HepG2 (cell line): ENCODE data around the gene ABCG1. TPM values are rescaled to one million over a fixed set of nuclear protein-coding genes. Genes with fewer than 3 reads are reported as not detected.

ENCODE experiments used
- ATAC-seq: fragments of 200-7000 bp; cut with Tn5 transposase; 3 replicates; pipeline ENCODE4 v1.9.1; 2020; ENCODE audit warnings: mild to moderate bottlenecking, moderate library complexity
- BruUV-seq: library from RNA; stranded (reverse); fragments of 400-500 nt; replicated peaks from 2 replicates; lab custom pipeline; 2021; lab: Mats Ljungman, UMichigan
- CTCF ChIA-PET: fragments of 300-600 bp; formaldehyde crosslinking; extraction: SDS; loops from one replicate; lab custom pipeline; 2021; ENCODE audit warnings: low total read pairs, inconsistent platforms, low intra/inter-chr PET ratio; lab: Yijun Ruan, JAX
- POLR2A ChIA-PET: fragments of 350-600 bp; sonication (Branson Sonifier 250); formaldehyde crosslinking; loops from one replicate; lab custom pipeline; 2020; ENCODE audit warnings: antibody characterized with exemption, inconsistent platforms; lab: Yijun Ruan, JAX
- DNase-seq: peaks from one replicate; pipeline ENCODE4 v3.0.0-alpha.2; 2015; ENCODE audit warnings: low spot score
- FAIRE-seq: peaks from 3 replicates; lab custom pipeline; 2011; peaks lifted over from hg19 to GRCh38; lab: Jason Lieb, UNC
- H2AFZ ChIP-seq: one replicate; pipeline ENCODE4 v1.6.1; 2011; ENCODE audit warnings: low read length, inconsistent platforms
- H3K27ac ChIP-seq: fragments of 300-600 bp; 3 replicates; pipeline ENCODE4 v1.8.0; 2011; ENCODE audit warnings: mixed run types, mild to moderate bottlenecking, mixed read lengths, low read length, inconsistent platforms; ENCODE audit not compliant: insufficient read depth; ENCODE audit errors: extremely low read length
- H3K27me3 ChIP-seq, 2 experiments: fragments of 200-600 bp in 1 of 2; 2 replicates in 1 of 2; 3 replicates in 1 of 2; pipeline versions ENCODE4 v1.6.0 to v1.8.0; 2011; ENCODE audit warnings: low read length in 2 of 2, mild to moderate bottlenecking in 2 of 2, moderate library complexity in 2 of 2, inconsistent platforms in 1 of 2; ENCODE audit not compliant: insufficient read depth in 2 of 2, control insufficient read depth in 1 of 2
- H3K36me3 ChIP-seq, 2 experiments: fragments of 200-600 bp in 1 of 2; replicated peaks in 1 of 2; 2 replicates in 1 of 2; 3 replicates in 1 of 2; pipeline versions ENCODE4 v1.5.1 to v1.8.0; 2011; ENCODE audit warnings: low read length in 2 of 2, inconsistent platforms in 1 of 2; ENCODE audit not compliant: insufficient read depth in 2 of 2, control insufficient read depth in 1 of 2
- H3K4me1 ChIP-seq: 2 replicates; pipeline ENCODE4 v1.5.1; 2012; ENCODE audit warnings: low read length, inconsistent platforms; ENCODE audit not compliant: insufficient read depth
- H3K4me2 ChIP-seq: 2 replicates; pipeline ENCODE4 v1.6.0; 2011; ENCODE audit warnings: low read depth, low read length, inconsistent platforms
- H3K4me3 ChIP-seq, 3 experiments: fragments of 200-600 bp in 1 of 3; sonication (generic), shearing (Covaris generic) in 1 of 3; replicated peaks in 1 of 3; 2 replicates each; pipeline ENCODE4 v1.5.1; 2011 to 2016; ENCODE audit warnings: low read length in 3 of 3, inconsistent platforms in 2 of 3, low read depth in 2 of 3, mild to moderate bottlenecking in 2 of 3, control low read depth in 1 of 3, mixed read lengths in 1 of 3; ENCODE audit not compliant: insufficient read depth in 1 of 3
- H3K79me2 ChIP-seq: one replicate; pipeline ENCODE4 v1.6.1; 2011; ENCODE audit warnings: low read length, inconsistent platforms; ENCODE audit not compliant: insufficient read depth
- H3K9ac ChIP-seq: 2 replicates; pipeline ENCODE4 v1.6.0; 2011; ENCODE audit warnings: mild to moderate bottlenecking, low read depth, low read length, inconsistent platforms; ENCODE audit not compliant: insufficient read depth
- H3K9me3 ChIP-seq: 2 replicates; pipeline ENCODE4 v1.5.1; 2012; ENCODE audit warnings: mild to moderate bottlenecking, low read length
- H4K20me1 ChIP-seq: 2 replicates; pipeline ENCODE4 v1.6.0; 2011; ENCODE audit warnings: inconsistent platforms, mild to moderate bottlenecking, low read length, moderate library complexity; ENCODE audit not compliant: insufficient read depth
- NR2F1 ChIP-seq, 2 experiments: fragments of 450-650 bp in 1 of 2; formaldehyde crosslinking in 1 of 2; IDR thresholded peaks; 2 replicates each; pipeline versions ENCODE4 v1.5.0 to v1.6.1; 2016 to 2020; ENCODE audit warnings: mild to moderate bottlenecking in 1 of 2, missing compliant biosample characterization in 1 of 2, missing genetic modification reagents in 1 of 2, moderate library complexity in 1 of 2
- RAD21 ChIP-seq: fragments of 450-650 bp; formaldehyde crosslinking; IDR thresholded peaks from 2 replicates; pipeline ENCODE4 v1.5.0; 2020; ENCODE audit warnings: mild to moderate bottlenecking
- RBAK ChIP-seq: sonication (generic); formaldehyde crosslinking; IDR thresholded peaks from 2 replicates; pipeline ENCODE4 v1.5.1; 2020; ENCODE audit warnings: mild to moderate bottlenecking, missing genetic modification reagents
- SMC3 ChIP-seq: IDR thresholded peaks from 2 replicates; pipeline ENCODE4 v1.6.1; 2011; ENCODE audit warnings: low read length, improper control_type of control experiment
- STAG1 ChIP-seq: sonication (generic); formaldehyde crosslinking; IDR thresholded peaks from 2 replicates; pipeline ENCODE4 v1.4.0; 2020; ENCODE audit warnings: missing genetic modification reagents
- TEAD3 ChIP-seq: optimal IDR thresholded peaks from 2 replicates; pipeline ENCODE3; 2016; ENCODE audit warnings: borderline replicate concordance
- XRCC5 ChIP-seq: fragments of 200-400 bp; formaldehyde crosslinking; optimal IDR thresholded peaks from 2 replicates; pipeline ENCODE3; 2017; ENCODE audit warnings: mild to moderate bottlenecking, low read length
- WGBS: methylation state at CpG from one replicate; pipeline ENCODE4 v1.1.6; 2017; ENCODE audit warnings: low lambda C conversion rate; 5-methylcytosine and 5-hydroxymethylcytosine counted together
- in situ Hi-C: cut with HindIII; loops from 2 replicates; pipeline ENCODE4 v1.10.0; 2017; ENCODE audit warnings: low pct_unique_long_range_greater_than_20kb; ENCODE audit not compliant: extremely low pct_ligation_motif_present
- intact Hi-C: fragments of 100-400 bp; cut with micrococcal nuclease; formaldehyde crosslinking; loops from one replicate; pipeline ENCODE4 v1.10.0; 2022; ENCODE audit not compliant: unreplicated experiment
- polyA plus RNA-seq, 8 experiments: library from polyadenylated mRNA; depleted of rRNA in 3 of 8; stranded (reverse) in 7 of 8; unstranded in 1 of 8; fragments of >200 nt; fragmentation: Illumina TruSeq in 4 of 8; extraction: Trizol in 4 of 8; gene quantifications; 2 replicates each; pipeline versions ENCODE4 v1.2.1 to v1.2.3, GENCODE V29; 2011 to 2016; ENCODE audit warnings: low read depth in 4 of 8, missing spikeins in 1 of 8, mixed read lengths in 1 of 8; ENCODE audit not compliant: insufficient read depth in 1 of 8
- total RNA-seq, 5 experiments: library from RNA; depleted of rRNA; stranded (reverse); fragments of >200 nt; fragmentation: Illumina TruSeq; extraction: Trizol; gene quantifications; 2 replicates each; pipeline ENCODE4 v1.2.3, GENCODE V29; 2016; ENCODE audit warnings: low read depth in 1 of 5
- TF ChIP-seq, protein P1 (sequence below): sonication (generic); formaldehyde crosslinking; IDR thresholded peaks from 2 replicates; pipeline ENCODE4 v1.5.0; 2020; ENCODE audit warnings: mild to moderate bottlenecking, missing genetic modification reagents, moderate library complexity

ABCG1 gene
- total and polyA plus RNA-seq, 2 of the 13 experiments (the other 11 are each of a cell fraction or from before 2014, with no cell fraction given): 0.04 TPM; not detected in 1

DNA sequence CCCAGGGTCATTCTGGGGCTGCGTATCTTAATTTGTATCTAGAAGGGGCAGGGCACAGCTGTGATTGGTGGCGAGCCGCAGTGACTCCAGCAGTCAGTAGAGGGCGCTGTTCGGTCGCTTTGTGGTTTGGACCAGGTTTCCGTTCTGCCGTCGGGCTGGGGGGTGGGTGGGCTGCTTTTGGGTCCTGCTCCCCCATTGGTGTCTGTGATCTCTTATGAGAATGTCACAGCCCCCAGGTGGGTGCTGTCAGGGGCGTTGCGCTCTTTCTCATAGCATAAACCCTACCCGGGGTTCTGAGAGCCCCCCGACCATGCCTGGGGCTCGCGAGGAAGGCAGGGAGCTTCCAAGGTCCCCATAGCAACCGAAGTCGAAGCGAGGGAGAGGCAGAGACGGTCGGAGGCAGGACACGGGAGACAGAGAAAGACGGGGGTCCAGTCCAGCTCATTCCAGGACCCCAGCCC, 90.8 kb downstream of the ABCG1 start:
- CTCF ChIA-PET: interaction anchor here (1.1 to 4.8 kb wide), 3 partner anchors 72 to 140 kb away, joined by 3 to 20 read pairs (median 16); no protein-coding TSS in a partner anchor
- Histone ChIP-seq H3K4me2 (no peak overlapping the region), H3K27me3 (peaks cover 1 to 10% of the 10 kb centered on the region in 2 experiments; a peak in 4 of 5 replicates), H3K4me3 (no peak overlapping the region), H3K79me2 (no peaks in the 10 kb centered on the region), H3K36me3 (no peaks in the 10 kb centered on the region), H3K27ac (no peak overlapping the region)
- FAIRE-seq: no peak
- intact Hi-C loops (loop anchor here (1.0 kb wide), 1 partner anchor 141 kb away; no protein-coding TSS in a partner anchor), in situ Hi-C loops (loop anchor here (5.0 kb wide), 1 partner anchor 138 kb away; no protein-coding TSS in a partner anchor)
- BruUV-seq: no TSS peak
- no peak for DNase-seq
- peak; percentile 33; the same call in 1 of the 2 replicates for TF ChIP-seq SMC3
- TF ChIP-seq, protein P1, sequence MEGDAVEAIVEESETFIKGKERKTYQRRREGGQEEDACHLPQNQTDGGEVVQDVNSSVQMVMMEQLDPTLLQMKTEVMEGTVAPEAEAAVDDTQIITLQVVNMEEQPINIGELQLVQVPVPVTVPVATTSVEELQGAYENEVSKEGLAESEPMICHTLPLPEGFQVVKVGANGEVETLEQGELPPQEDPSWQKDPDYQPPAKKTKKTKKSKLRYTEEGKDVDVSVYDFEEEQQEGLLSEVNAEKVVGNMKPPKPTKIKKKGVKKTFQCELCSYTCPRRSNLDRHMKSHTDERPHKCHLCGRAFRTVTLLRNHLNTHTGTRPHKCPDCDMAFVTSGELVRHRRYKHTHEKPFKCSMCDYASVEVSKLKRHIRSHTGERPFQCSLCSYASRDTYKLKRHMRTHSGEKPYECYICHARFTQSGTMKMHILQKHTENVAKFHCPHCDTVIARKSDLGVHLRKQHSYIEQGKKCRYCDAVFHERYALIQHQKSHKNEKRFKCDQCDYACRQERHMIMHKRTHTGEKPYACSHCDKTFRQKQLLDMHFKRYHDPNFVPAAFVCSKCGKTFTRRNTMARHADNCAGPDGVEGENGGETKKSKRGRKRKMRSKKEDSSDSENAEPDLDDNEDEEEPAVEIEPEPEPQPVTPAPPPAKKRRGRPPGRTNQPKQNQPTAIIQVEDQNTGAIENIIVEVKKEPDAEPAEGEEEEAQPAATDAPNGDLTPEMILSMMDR: peak; percentile 78
- TF ChIP-seq RAD21 (CRISPR knock-in tag): 0 out of 2 replicates have a peak, but pooled peaks have one; percentile 37
- TF ChIP-seq NR2F1 (CRISPR knock-in tag; IDR thresholded peaks at IDR 0.05): no peak
- TF ChIP-seq STAG1 (CRISPR knock-in tag): peak; percentile 68
- TF ChIP-seq TEAD3 (CRISPR knock-in tag): peak; percentile 7
- TF ChIP-seq XRCC5: no peak
- TF ChIP-seq RBAK (CRISPR knock-in tag): no peak
- TF ChIP-seq, all 625 proteins: peak for 5
- H3K4me1 ChIP-seq: peaks cover 44% of the 10 kb centered on the region
- H2AFZ ChIP-seq: no peak overlapping the region
- no peak overlapping the region for H3K9ac ChIP-seq
- H4K20me1 ChIP-seq: no peaks in the 10 kb centered on the region
- POLR2A ChIA-PET: no interaction called here
- ATAC-seq: peak; percentile 62
- 44% methylated on average over 15 of the region's 22 CpGs for WGBS
- no peaks in the 10 kb centered on the region for H3K9me3 ChIP-seq
